Activated CD8-positive, alpha-beta memory T cell treated with anti-CD3 and anti-CD28 coated beads, Interleukin-2, amount 50 U/mL, for 1 hour (primary cell): ENCODE results near the gene MEN1.
"Not testable (repeated sequence)": the region's sequence is repeated elsewhere in the genome, so short reads cannot be mapped to it uniquely, and the experiment has no call there.

Experiments used
- DNase-seq: peaks from one replicate; pipeline ENCODE4 v3.0.0-alpha.2; 2020; ENCODE audit errors: extremely low read depth

The MEN1 gene

DNA sequence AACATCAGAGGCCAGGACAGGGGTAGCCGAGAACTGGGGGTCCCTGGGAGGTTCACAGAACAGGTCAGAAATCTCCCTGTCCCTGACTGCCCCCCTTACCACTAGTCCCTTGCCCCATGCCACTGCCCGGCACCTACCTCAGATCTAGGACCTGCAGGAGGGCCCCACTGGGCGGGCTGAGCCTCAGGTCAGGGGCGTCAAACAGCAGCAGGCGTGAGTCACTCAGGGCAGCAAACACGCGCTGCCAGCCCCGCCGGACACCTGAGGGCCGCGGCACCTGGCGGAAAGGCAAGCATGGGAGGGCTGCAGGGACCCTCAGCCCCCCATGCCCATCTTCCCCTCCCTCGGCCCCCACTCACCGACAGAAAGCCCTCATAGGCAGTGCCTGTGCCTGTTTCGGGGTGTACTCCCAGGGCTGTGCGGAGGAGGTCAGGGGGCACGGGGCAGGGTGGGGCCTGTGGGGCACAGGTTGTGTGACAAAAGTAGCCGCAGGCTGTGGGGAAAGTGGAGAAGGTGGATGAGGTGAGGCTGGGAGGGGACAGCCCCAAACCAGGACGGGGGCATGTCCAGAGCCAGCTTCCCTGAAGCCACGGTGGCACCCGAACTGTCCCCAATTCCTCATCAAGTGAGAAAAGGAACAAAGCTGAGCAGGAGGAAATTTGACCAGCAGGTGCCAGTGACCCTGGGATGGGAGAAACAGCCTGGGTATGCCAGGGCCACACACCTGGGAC is 22.3 kb upstream of the MEN1 start:
- no peak for DNase-seq

DNA sequence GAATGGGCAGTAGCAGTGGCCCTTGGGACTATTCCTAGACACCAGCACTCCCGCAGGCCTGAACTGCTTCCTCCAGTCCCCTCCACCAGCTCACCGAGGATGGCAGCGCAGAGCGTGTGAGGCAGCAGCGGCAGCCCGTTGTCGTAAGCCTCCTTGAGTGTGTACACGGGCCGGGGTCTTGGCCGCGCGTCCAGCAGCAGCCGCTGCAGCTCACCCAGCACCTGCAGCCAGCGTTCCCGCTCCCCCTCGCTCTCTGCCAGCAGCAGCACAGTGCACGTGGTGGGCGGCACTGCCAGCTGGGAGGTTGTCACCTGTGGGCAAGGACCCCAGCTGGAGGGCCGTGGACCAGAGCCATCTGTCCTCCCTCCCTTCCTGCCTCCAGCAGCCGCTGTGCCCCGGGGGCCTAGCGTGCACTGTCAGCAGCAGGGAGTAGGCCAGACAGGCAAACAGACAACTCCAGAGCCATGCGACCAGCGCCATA is 21.1 kb upstream of the MEN1 start:
- DNase-seq: no peak

DNA sequence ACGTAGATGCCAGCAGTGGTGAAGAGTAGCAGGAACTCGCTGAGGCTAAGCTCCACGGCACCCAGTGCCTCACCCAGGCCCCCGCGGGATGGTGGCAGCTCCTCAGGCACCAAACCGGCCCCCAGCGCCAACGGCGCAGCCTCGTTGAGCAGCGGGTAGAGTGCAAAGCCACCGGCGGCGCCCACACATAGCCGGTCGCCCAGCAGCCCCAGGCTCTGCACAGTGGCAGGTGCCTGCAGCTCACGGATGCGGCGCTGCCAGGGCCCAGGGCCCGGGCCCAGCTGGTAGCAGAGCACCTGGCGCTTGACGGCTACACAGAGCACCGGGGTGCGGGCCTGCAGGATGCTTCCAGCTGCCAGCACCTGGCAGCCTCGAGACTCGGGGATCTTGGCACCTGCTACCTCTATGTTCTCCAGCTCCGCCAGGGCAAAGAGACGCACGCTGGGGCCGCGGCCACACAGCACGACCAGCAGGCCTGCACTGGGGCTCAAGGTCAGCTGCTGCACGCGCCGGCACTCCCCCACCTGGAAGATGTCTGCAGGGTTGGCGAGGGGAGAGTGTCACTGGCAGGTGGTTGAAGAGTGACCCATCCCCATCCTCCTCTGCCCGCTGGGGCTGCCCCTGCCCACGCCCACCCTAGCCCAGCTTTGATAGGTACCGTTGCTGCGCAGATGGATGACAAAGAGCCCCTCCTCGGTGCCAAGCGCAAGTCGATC is 19.3 kb upstream of the MEN1 start:
- no peak for DNase-seq

DNA sequence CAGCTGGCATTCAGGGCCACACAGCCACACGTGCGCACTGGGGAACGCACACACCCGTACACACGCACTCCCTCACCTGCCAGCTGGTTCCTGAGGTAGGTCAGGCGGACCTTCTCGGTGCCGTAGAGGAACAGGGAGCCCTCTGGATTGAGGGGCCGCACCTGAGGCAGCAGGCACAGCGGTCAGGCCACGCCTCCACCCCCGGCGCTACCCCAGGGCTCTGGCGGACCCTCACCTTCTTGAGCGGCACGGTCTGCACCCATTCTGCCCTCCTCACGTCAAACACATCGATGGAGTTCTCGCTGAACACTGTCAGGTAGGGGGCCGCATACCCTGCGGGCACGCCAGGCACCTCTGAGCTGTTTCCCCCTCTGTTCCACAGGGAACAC is 17.1 kb upstream of the MEN1 start:
- no peak for DNase-seq

DNA sequence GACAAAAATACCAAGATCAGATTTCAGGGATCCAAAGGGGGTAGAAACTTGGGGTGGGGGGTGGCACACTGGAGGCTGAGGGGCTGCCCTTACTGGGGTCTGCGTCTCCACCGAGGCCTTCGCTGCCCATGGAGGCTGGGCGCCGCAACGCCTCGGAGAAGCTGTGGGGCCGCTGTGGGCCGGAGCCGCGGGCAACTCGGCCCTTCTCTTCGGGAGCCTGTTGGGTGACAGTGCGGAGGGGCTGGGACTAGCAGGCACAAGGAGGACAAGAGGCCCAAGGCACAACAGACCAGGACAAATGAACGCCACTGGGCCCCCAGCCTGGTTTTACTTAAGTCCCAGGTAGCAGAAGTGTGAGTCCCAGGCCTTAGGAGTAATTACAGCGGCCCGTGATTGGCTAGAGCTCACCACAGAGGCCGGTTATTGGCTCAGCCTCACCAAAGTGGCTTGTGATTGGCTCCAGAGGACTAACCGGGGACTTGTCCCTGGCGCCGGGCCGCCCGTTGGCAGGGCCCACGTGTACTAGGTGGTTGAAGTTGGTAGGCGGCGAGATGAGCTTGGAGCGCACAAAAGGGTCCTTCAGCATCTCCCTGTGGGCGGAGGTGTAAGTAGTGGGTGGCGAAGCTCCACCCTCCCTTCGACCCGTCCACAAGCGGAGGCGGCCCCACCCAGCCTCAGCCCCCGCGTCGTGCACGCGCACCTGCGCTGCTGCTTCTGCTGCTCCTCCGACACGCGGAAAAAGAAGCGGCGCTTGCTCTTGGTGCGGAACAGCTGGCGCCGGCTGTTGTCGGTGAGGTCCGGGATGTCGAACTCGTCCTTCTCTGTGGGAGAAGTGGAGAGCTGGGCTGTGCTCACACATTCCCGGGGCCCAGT is 16.5 kb upstream of the MEN1 start:
- DNase-seq: no peak

DNA sequence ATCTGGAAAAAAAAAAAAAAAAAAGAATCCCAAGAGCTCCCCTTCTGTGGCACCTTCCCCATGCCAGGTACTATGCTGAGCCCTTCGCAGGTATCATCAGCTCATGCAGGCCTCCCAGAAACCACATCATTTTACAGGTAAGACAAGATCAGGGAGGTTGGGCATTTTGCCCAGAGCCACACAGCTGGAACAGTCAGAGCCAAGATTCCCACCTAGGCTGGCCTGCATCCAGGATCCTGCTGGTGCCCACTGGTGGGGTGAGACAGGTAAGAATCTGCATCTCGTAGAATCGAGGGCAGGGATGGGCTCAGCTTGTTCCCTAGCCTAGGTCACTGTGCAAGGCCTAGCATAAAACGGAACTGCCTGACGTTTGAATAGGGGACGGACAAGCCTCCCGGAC is 15.7 kb upstream of the MEN1 start:
- DNase-seq: no peak

DNA sequence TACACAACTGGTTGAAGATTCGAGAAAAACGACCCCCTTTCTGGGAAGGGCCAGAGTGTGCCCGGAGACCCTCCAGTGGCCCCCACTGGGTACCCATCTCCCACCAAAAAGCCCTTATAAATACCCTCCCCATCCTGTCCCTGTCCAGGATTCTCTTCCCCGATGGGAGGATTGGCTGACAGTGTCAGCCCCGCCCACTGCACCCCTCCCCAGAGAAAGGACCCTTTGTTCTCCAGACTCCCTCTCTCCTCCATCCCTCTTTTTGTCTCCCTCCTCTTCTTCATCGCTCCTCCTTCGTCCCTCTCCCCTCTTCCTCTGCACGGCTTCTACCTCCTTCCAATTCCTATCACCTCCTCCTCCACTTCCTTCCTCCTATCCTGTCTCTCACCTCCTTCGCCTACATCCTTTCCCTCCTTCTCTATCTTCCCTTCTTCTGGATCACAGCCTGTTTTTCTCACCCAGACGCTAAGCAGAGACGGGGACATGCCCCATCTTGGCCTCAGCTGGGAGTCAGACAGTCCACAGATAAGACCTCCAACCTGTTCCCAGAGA is 13.3 kb upstream of the MEN1 start:
- DNase-seq: no peak

DNA sequence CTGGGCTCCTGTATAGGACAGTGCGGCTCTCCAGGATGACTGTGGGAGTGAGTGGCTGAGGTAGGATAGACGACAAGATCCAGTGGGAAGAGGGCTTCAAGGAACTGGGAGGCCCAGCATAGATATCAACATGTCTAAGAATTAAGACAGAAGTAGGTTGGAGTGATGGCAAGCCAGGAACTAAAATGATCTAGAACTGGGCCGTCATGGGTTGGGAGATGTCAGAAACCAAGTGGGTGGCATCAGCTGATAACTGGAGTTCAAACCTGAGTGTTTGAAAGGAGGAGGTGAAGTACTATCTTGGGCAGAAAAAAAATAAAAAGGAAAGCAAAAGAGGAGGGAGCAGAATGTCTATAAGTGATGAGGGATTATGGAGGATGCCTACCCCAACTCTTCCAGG is 7.1 kb upstream of the MEN1 start:
- DNase-seq: no peak

DNA sequence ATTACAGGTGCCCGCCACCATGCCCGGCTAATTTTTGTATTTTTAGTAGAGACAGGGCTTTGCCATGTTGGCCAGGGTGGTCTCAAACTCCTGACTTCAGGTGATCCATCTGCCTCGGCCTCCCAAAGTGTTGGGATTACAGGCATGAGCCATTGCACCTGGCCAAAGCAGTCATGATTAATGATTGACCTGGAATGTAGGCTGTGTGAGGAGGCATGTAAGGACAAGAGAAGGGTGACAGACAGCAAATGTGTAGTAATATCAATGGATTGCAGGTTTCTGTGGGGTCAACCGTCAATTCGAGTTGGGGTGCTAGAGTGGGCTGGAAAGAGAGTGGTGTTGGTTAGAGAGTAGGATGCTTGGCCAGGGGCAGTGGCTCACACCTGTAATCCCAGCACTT is 5.1 kb upstream of the MEN1 start:
- not testable (repeated sequence) for DNase-seq

DNA sequence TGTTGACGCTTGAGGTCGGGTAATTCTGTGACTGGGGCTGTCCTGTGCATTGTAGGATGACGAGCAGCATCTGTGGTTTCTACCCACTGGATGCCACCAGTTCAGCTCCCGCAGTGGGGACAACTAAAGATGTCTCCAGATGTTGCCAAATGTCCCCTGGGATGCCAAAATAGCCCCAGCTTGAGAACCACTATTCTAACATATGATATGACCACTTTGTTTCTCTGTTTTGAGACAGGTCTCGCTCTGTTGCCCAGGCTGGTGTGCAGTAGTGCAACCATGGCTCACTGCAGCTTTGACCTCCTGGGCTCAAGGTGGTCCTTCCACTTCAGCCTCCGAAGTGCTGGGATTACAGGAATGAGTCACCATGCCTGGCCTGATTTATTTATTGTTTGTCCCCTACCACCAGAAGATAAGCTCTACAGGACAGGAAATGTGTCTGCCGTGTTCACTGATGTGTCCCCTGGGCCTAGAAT is 4.4 kb upstream of the MEN1 start:
- no peak for DNase-seq

DNA sequence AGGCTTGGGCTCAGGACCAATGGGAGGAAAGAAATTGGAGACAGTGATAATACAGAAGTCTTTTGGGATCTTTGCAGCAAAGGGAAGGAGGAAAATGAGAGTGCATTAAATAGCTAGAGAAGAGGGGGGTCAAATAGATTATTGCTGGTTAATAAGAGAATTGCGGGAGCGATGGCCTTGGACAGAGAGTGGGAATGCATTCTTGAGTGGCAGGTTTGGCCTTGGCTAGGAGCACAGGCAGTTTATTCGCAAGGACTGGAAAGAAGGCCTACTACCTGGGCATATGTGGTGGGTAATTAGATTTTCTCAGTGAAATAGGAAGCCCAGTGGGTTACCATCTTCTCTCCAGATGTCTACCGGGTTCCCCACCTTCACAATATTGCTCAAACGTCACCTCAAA is 3.5 kb upstream of the MEN1 start:
- no peak for DNase-seq

DNA sequence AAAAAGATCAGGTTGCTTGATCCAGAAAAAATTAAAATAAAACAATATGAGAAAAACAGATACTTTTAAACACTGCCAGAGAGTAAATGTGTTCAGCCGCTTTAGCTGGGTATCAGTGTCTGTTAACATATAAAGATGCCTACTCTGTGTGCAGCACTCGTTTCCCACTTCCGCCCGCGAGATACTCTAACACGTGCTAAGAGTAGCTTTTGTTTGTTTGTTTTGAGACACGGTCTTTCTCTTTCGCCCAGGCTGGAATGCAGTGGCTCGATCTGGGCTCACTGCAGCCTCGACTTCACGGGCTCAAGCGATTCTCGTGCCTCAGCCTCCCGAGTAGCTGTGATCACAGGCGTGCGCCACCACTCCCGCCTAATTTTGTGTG is 531 bp upstream of the MEN1 start:
- no peak for DNase-seq

DNA sequence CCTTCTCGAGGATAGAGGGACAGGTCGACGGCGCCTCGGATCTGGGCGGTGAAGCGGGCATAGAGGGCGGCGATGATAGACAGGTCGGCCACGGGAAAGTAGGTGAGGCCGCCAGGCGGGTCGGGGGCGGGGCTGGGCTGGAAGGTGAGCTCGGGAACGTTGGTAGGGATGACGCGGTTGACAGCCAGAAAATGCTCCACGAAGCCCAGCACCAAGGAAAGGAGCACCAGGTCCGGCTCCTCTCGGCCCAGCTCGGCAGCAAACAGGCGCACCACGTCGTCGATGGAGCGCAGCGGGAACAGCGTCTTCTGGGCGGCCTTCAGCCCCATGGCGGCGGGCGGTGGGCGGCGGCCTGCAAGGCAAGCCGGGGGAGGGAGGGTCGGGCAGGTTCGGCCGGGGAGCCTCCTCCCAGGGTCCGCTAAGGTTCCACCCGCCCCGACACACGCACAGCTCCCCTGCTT is 540 bp downstream of the MEN1 start:
- no peak for DNase-seq

DNA sequence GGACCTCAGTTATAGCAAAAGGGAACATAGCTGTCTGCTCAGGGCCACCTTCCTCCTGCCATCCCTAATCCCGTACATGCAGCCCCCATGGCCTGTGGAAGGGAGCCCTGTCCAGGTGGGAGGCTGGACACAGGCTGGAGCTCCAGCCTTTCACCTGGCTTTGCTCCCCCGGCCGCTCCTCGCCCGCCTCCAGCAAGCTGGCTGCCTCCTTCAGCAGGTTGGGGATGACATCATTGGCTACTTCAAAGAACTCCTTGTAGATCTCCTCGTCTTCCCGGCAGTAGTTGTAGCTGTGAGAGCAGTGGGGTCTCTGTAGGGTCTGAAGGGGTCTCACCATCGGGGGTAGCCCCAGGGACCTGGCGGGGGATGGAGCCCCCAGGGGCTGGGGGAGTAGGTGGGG is 4.9 kb downstream of the MEN1 start:
- DNase-seq: no peak

DNA sequence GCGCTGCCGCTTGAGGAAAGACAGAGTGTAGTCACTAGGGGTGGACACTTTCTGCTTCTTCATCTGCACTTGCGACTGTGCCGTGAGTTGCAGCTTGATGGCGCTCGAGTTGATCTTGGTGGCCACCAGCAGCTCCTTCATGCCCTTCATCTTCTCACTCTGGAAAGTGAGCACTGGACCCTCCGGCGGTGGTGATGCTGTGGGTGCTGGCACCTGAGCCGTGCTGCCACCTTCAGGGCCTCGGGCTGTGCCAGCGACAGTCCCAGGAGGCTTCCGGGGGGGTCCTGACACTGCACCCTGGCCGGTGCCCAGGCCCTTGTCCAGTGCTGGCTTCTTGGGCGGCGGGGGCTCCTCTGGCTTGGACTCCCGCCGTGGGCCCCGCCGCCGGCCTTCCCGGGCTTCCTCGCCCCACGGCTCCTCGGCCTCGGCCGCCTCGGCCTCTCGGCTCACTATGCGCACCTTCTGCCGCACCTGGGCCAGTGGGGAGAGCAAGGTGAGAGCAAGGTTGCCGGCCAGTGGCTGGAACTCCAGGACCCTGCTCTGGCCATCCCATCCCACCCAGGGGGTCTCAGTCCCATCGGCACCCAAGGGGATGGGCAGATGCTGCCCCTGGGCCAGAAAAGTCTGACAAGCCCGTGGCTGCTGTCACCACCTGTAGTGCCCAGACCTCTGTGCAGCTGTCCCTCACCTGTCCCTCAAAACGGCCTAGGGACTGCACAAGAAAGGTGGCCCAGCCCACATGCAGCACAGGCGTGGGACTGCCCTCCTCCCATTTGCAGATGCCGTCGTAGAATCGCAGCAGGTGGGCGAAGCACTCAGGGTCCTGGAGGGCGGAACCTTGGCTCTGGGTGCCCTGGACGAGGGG is 5.8 kb downstream of the MEN1 start:
- DNase-seq: no peak

DNA sequence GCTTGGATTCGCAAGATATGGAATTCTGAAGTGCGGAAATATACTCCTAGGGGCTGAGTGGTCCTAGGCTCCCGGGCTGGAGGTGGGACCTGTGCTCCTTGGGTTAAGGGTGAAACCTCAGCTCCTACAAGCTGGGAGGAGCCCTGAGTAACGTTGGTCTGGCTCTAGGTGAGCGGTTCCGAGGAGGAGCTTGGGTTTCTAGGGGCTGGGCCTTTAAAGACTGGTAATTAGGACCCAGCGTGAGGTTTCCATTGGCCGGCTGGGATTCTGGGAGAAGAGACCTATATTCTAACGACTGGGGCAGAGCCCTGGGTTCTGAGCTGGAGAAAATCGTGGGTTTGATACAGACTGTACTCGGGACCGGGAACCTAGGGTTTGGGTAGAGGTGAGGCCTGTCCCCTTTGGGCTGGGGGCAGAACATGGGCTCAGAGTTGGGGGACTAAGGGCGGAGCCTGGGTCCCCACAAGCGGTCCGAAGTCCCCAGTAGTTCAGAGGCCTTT is 6.5 kb downstream of the MEN1 start:
- no peak for DNase-seq

DNA sequence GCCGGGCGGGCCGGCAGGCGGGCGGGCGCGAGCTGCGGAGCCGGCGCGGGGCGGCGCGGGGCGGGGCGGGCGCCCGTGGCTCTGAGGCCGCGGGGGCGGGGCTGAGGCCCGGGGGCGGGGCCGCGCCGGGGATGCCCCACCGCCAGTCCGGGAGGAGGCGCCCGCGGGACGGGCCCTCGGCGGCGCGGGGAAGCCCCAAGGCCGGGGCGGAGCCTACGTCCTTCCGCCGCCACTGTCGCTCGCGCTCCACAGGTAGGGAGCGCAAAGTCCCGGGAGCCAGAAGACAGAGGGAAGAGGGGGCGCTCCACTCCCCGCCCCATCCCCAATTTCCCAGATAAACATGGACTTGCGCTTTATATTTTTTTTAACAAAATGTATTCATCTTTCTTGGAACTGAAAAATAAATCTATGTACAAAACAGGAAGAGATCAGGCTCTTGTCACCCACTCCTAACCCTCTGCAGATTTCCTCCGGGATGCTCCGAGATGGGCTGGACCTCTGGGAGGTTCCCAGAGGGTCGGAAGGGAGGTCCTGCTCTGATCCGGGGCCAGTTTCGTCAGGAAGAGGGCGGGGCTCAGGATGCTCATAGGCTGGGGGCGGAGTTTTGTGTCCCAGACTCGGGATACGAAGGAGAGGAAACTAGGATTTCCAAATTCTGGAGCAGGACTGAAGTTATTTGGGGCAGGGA is 7.0 kb downstream of the MEN1 start, which contains the start of gene MAP4K2:
MAP4K2 (minus strand) TSS at position 57 of the 688 bp plus-strand sequence. CDS start 65 bp downstream, outside the sequence.
- DNase-seq: no peak

DNA sequence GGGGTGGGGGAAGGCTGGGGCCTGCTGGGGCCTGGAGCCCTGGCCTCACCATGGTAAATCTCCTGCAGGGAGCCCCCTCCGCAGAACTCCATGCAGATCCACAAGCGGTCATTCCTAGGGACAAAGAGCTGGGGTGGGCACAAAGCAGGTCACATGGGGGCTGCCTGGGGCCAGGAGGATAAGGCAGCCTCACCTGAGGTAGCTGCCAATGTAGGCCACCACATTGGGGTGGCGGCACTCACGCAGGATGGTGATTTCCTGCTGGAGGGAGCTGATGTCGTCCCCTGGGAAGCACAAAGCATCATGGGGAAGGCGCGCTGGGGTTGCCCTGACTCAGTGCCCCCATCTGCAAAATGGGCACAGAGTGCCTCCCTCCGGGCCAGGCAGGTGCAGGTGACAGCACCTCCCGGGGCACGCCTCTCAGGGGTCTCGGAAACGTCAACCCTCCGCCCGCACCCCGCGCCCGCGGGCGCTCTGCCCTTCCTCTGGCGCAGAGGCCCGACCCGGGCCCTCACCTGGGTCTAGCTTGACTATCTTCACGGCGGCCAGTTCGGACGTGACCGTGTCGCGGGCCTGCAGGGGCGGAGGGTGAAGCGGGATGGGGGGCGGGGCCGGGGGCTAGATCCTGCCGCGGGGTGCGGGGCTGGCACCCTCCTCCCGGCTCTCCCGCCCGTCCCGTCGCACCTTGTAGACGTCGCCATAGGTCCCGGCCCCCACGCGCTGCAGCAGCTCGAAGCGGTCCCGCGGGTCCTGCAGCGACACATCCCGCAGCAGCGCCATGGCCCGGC is 7.8 kb downstream of the MEN1 start:
- no peak for DNase-seq
